ENCODE data around the gene SAV1.
"Not testable (repeated sequence)": the region's sequence is repeated elsewhere in the genome, so short reads cannot be mapped to it uniquely, and the experiment has no call there.

Gene SAV1

DNA sequence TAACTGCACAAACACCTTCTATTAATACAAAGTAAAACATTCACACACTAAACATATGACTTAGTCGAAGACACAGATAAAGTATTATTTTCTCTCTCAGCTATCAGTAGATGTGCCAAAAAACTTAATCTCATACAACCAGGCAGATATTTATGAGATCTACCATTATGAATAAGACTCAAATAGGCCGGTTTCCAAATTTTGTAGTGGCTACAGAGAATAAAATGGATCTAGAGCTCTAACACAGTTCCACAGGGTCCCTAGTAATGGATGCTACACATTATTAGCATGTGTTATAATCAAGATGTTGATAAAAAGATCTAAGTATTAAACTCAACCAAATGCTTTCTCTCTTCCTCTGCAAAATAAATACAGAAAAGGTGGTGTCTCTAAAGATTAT is 10.4 kb downstream of the SAV1 start:
- no peak for TF ChIP-seq JUND (IDR thresholded peaks at IDR 0.05; ENCODE audit: low read depth)
- DNase-seq (ENCODE audit: low read depth in 1 of 2, low spot score in 1 of 2): no peak
- in situ Hi-C loops (cut with HindIII; ENCODE audit: low pct_unique_long_range_greater_than_20kb, low sequenced_read_pairs): no loop called here

DNA sequence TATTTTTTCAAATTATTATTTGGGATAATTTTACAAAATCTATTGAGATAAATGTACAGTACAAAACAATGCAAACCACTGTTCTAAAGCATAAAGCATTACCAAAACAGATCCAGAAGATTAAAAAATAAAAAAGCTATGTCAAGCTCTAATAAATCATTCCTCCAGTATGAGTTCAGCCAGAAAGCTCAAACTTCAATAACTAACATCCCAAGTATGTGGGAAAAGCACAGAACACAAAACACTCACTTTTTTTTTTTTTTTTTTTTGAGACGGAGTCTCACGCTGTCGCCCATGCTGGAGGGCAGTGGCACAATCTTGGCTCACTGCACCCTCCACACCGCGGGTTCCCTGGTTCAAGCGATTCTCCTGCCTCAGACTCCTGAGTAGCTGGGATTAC is 11.3 kb downstream of the SAV1 start:
- in situ Hi-C loops (cut with HindIII; ENCODE audit: low pct_unique_long_range_greater_than_20kb, low sequenced_read_pairs): no loop called here
- no peak for TF ChIP-seq JUND (IDR thresholded peaks at IDR 0.05; ENCODE audit: low read depth)
- DNase-seq (ENCODE audit: low read depth in 1 of 2, low spot score in 1 of 2): no peak

DNA sequence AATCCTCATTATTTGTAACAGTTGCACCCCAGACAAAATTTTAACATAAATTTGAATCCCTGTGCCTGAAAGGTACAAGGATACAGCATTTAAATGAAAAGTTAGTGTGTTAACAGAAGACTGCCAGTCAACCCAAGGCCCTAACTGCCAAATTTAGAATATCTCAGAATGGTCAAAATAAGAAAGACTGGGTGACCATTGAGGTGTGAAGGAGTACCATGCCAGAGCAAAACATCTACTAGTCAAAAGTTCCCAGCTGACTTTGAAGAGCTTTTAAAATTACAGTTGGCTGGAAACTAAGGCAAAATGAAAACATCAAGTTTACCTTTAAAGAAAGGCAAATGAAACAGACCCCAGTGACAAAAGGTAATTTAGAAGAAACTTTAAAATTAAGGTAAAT is 18.4 kb downstream of the SAV1 start:
- no peak for TF ChIP-seq JUND (IDR thresholded peaks at IDR 0.05; ENCODE audit: low read depth)
- in situ Hi-C loops (cut with HindIII; ENCODE audit: low pct_unique_long_range_greater_than_20kb, low sequenced_read_pairs): no loop called here
- no peak for DNase-seq (ENCODE audit: low read depth in 1 of 2, low spot score in 1 of 2)

DNA sequence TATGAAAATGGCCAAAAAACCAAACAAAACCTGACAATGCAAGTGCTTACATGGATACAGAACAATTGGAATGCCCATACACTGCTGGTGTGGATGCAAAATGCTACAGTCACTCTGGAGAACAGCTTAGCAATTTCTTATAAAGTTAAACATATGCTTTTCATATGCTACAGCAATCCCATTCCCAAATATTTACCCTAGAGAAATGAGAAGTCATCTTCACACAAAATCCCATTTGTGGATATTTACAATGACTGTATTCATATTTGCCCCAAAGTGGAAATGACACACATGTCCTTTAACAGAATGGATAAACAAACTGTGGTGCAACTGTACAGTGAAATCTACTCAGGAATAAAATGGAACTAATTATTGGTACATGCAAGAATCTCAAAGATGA is 20.4 kb downstream of the SAV1 start:
- DNase-seq (ENCODE audit: low read depth in 1 of 2, low spot score in 1 of 2): no peak
- in situ Hi-C loops (cut with HindIII; ENCODE audit: low pct_unique_long_range_greater_than_20kb, low sequenced_read_pairs): no loop called here
- no peak for TF ChIP-seq JUND (IDR thresholded peaks at IDR 0.05; ENCODE audit: low read depth)

DNA sequence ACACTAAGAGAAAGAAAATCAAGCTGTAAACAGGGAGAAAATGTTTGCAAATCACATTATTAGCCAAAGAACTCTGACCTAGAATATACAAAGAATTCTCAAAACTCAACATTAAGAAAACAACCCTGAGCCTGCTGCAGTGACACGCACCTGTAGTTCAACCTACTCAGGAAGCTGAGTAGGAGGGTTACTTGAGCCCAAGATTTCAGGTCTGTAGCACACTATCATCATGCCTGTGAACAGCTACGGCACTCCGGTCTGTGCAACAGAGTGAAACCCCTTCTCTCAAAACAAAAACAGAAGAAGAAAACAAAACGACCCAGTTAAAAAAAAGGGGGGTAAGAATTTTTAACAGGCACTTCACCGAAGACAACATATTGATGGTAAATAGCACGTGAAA is 20.8 kb downstream of the SAV1 start:
- in situ Hi-C loops (cut with HindIII; ENCODE audit: low pct_unique_long_range_greater_than_20kb, low sequenced_read_pairs): no loop called here
- no peak for TF ChIP-seq JUND (IDR thresholded peaks at IDR 0.05; ENCODE audit: low read depth)
- DNase-seq (ENCODE audit: low read depth in 1 of 2, low spot score in 1 of 2): no peak

DNA sequence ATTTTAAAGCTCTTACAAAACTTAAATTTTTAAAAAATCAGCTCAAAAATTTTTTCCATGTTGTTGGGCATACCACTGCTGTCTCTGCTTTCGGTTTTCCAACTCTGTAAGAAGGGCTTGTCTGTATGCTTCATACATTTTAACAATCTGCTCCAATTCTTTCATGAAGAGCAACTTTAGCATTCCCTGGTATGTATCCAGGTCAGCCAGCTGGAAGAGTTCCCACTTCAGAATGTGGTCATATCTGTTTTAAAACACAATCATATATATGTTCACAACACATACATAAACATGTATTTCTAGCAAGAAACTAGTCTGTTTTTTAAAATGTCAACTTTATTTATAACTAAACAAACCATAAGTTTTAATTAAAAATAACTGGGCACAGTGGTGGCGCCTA is 33.0 kb downstream of the SAV1 start:
- no peak for DNase-seq (ENCODE audit: low read depth in 1 of 2, low spot score in 1 of 2)
- in situ Hi-C loops (cut with HindIII; ENCODE audit: low pct_unique_long_range_greater_than_20kb, low sequenced_read_pairs): no loop called here
- TF ChIP-seq JUND (IDR thresholded peaks at IDR 0.05; ENCODE audit: low read depth): no peak

DNA sequence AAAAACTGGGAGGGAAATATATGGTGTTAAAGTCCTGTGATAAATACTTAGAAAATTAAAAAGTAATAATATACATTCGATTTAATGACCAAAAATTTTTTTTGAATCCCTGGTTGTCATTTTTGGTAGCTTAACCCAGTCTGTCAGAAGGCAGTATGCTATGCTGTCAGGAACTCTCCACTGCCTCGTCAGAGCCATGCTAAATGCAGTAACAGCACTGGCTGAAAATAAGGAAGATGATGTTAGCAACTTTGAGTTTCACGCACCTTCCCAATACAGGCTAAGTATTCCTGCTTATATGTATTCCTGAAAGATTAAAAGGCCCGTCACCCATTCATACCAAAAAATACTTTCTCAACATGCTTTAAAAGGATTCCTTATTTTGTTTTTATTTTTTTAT is 34.2 kb downstream of the SAV1 start:
- in situ Hi-C loops (cut with HindIII; ENCODE audit: low pct_unique_long_range_greater_than_20kb, low sequenced_read_pairs): no loop called here
- no peak for DNase-seq (ENCODE audit: low read depth in 1 of 2, low spot score in 1 of 2)
- no peak for TF ChIP-seq JUND (IDR thresholded peaks at IDR 0.05; ENCODE audit: low read depth)

DNA sequence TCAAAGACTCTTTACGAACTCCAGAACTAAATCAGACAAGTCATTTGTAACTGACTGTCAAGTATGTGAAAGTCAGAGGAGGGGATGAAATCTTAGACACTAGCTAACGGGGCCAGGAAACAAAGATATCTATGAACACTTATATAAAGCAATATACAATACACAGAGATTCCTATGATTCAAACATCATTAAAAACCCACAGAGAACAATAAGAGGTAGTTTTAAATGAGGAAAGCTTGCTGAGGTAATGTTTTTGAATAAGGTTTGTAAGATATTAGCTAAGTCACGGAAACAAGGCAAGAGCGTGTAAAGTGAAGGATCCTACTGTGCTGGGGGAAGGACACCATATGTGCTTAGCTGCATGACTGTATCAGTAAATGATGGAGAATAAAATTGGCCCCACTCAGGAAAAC is 36.7 kb downstream of the SAV1 start:
- DNase-seq (ENCODE audit: low read depth in 1 of 2, low spot score in 1 of 2): no peak
- no peak for TF ChIP-seq JUND (IDR thresholded peaks at IDR 0.05; ENCODE audit: low read depth)
- in situ Hi-C loops (cut with HindIII; ENCODE audit: low pct_unique_long_range_greater_than_20kb, low sequenced_read_pairs): no loop called here

DNA sequence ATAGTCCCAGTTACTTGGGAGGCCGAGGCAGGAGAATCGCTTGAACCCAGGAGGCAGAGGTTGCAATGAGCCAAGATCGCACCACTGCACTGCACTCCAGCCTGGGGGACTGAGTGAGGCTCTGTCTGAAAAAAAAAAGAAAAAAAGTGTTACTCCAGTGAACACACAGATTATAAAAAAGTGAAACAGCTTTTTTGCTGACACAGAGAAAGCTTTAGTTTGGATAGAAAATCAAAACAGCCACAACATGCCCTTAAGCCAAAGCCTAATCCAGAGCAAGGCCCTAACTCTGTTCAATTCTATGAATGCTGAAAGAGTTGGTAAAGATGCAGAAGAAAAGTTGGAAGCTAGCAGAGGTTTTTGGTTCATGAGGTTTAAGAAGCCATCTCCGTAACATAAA is 43.2 kb downstream of the SAV1 start:
- in situ Hi-C loops (cut with HindIII; ENCODE audit: low pct_unique_long_range_greater_than_20kb, low sequenced_read_pairs); DNase-seq (ENCODE audit: low read depth in 1 of 2, low spot score in 1 of 2): not testable (repeated sequence)

DNA sequence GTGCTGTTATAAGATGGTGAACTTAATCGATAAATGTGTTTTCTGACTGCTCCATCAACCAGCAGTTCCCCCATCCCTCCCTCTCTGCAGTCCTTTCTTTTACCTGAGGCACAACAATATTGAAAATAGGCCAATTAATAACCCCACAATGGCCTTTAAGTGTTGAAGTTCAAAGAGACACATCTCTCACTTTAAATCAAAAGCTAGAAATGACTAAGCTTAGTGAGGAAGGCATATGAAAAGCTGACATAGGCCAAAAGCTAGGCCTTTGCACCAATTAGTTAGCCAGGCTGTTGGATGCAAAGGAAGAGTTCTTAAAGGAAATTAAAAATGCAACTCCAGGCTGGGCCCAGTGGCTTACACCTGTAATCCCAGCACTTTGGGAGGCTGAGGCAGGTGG is 43.7 kb downstream of the SAV1 start:
- no peak for TF ChIP-seq JUND (IDR thresholded peaks at IDR 0.05; ENCODE audit: low read depth)
- DNase-seq (ENCODE audit: low read depth in 1 of 2, low spot score in 1 of 2): no peak
- in situ Hi-C loops (cut with HindIII; ENCODE audit: low pct_unique_long_range_greater_than_20kb, low sequenced_read_pairs): no loop called here

DNA sequence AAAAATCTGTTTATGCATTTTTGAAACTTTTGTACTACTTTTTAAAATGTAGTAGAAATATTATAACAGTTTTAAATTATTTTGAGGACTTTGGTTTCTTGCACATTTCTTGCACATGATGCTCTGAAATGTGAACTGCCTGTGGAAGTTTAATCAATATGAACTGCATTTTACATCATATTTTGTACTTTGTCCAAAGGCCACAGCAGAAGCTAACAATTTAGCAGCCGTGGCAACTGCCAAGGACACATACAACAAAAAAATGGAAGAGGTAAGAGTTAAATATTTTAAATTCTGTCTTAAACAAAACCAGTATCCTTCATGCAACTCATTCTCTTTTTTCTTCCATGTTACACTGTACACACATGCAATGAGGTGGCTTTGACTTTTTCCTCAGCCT is 45.1 kb downstream of the SAV1 start:
- no peak for DNase-seq (ENCODE audit: low read depth in 1 of 2, low spot score in 1 of 2)
- in situ Hi-C loops (cut with HindIII; ENCODE audit: low pct_unique_long_range_greater_than_20kb, low sequenced_read_pairs): no loop called here
- TF ChIP-seq JUND (IDR thresholded peaks at IDR 0.05; ENCODE audit: low read depth): no peak

DNA sequence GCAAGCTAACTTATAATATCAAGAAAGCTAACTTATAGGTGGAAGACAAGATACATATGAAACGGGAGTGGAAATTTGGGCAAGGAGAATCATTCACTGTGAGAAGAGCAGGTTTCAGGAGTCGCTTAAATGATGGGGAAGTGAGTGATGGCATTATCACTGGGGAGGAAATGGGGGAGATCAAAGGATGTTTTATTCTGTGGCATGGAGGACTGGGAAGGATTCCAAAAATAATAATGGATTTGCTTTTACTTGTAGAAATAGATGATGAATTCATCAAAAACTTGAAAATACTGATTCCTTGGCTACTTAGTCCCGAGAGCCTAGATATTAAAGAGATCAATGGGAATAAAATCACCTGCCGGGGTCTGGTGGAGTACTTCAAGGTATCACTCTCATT is 47.8 kb downstream of the SAV1 start:
- TF ChIP-seq JUND (IDR thresholded peaks at IDR 0.05; ENCODE audit: low read depth): no peak
- in situ Hi-C loops (cut with HindIII; ENCODE audit: low pct_unique_long_range_greater_than_20kb, low sequenced_read_pairs): no loop called here
- DNase-seq (ENCODE audit: low read depth in 1 of 2, low spot score in 1 of 2): no peak

DNA sequence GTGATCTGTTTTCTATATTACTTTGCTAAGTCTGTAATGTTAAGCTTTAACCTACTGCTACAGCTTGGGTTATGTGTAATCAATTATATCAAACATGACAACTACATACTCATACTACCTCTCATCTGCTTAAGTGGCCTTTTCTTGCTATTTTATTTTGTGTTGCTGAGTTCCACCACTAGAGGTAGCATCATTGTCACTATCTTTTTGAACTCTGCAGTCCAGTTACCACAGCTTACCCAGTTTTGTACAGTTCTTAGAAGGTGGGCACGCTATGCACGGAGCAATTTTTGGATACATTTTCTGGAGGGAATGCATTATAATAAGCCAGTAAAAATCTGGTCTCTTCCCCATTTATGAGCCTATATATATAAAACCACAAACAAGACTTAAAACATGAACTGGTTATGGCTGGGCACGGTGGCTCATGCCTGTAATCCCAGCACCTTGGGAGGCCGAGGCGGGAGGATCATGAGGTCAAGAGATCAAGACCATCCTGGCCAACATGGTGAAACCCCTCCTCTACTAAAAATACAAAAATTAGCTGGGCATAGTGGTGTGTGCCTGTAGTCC is 48.5 kb downstream of the SAV1 start:
- peak; percentile 46 to 67 for DNase-seq (ENCODE audit: low read depth in 1 of 2, low spot score in 1 of 2)
- TF ChIP-seq JUND (IDR thresholded peaks at IDR 0.05; ENCODE audit: low read depth): no peak
- in situ Hi-C loops (cut with HindIII; ENCODE audit: low pct_unique_long_range_greater_than_20kb, low sequenced_read_pairs): no loop called here

DNA sequence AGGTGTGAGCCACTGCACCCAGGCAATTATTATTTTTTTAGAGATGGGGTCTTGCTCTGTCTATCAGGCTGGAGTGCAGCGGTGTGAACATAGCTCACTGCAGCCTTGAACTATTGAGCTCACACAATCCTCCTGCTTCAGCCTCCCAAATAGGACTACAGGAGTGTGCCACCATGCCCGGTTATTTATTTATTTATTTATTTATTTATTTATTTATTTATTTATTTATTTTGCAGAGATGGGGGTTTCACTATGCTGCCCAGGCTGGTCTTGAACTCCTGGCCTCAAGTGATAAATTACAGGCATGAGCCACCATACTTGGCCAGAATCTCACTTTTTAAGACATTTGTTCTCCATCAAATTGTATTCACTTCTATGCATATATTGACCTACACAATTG is 51.8 kb downstream of the SAV1 start:
- no peak for DNase-seq (ENCODE audit: low read depth in 1 of 2, low spot score in 1 of 2)
- no peak for TF ChIP-seq JUND (IDR thresholded peaks at IDR 0.05; ENCODE audit: low read depth)
- in situ Hi-C loops (cut with HindIII; ENCODE audit: low pct_unique_long_range_greater_than_20kb, low sequenced_read_pairs): no loop called here
